GM12878 (cell line): ENCODE measurements around the gene MMP7. TPM values are rescaled to one million over a fixed set of nuclear protein-coding genes. Genes with fewer than 3 reads are reported as not detected.

Experiments used
- ATF2 ChIP-seq: IDR thresholded peaks from 2 replicates; pipeline ENCODE4 v1.6.1; 2012; ENCODE audit warnings: low read length, inconsistent platforms
- CHD2 ChIP-seq: IDR thresholded peaks from 2 replicates; pipeline ENCODE4 v1.6.1; 2011; ENCODE audit warnings: low read depth, low read length, improper control_type of control experiment, borderline replicate concordance
- EGR1 ChIP-seq, 2 experiments: IDR thresholded peaks; 1 replicate in 1 of 2; 2 replicates in 1 of 2; pipeline ENCODE4 v1.6.1; 2011 to 2012; ENCODE audit warnings: low read depth in 2 of 2, low read length in 2 of 2, borderline replicate concordance in 1 of 2, mild to moderate bottlenecking in 1 of 2, moderate library complexity in 1 of 2
- HDAC2 ChIP-seq: fragments of 200-600 bp; sonication (generic); IDR thresholded peaks from 2 replicates; pipeline ENCODE4 v1.6.1; 2017
- HDGF ChIP-seq: fragments of 450-650 bp; IDR thresholded peaks from 2 replicates; pipeline ENCODE4 v1.6.1; 2016; ENCODE audit warnings: antibody characterized with exemption
- MEF2B ChIP-seq: fragments of 450-650 bp; IDR thresholded peaks from 2 replicates; pipeline ENCODE4 v1.6.1; 2018; ENCODE audit warnings: mild to moderate bottlenecking, moderate library complexity; ENCODE audit not compliant: partially characterized antibody, poor library complexity, severe bottlenecking
- MLLT1 ChIP-seq: fragments of 450-650 bp; IDR thresholded peaks from 2 replicates; pipeline ENCODE4 v1.6.1; 2016; ENCODE audit warnings: mild to moderate bottlenecking
- NR2C1 ChIP-seq: fragments of 450-650 bp; IDR thresholded peaks from 2 replicates; pipeline ENCODE4 v1.6.1; 2017; ENCODE audit warnings: antibody characterized with exemption, mild to moderate bottlenecking, moderate library complexity
- POLR2AphosphoS2 ChIP-seq: IDR thresholded peaks from 2 replicates; pipeline ENCODE4 v1.6.1; 2011; ENCODE audit warnings: low read depth, mild to moderate bottlenecking, low read length, improper control_type of control experiment, moderate library complexity
- POU2F2 ChIP-seq: IDR thresholded peaks from 3 replicates; pipeline ENCODE4 v1.6.1; 2011; ENCODE audit warnings: low read depth, mild to moderate bottlenecking, low read length, borderline replicate concordance
- RELA ChIP-seq: fragments of 450-650 bp; IDR thresholded peaks from 2 replicates; pipeline ENCODE4 v1.8.0; 2014; ENCODE audit warnings: borderline replicate concordance; ENCODE audit not compliant: partially characterized antibody
- SKIL ChIP-seq: fragments of 450-650 bp; IDR thresholded peaks from 2 replicates; pipeline ENCODE4 v1.6.1; 2017; ENCODE audit warnings: mild to moderate bottlenecking, low read depth, inconsistent platforms; ENCODE audit not compliant: poor library complexity, severe bottlenecking
- SREBF2 ChIP-seq: IDR thresholded peaks from 2 replicates; pipeline ENCODE4 v1.6.1; 2012; ENCODE audit warnings: mild to moderate bottlenecking, low read length
- TBL1XR1 ChIP-seq: IDR thresholded peaks from 2 replicates; pipeline ENCODE4 v1.6.1; 2012; ENCODE audit warnings: low read depth, low read length, improper control_type of control experiment
- TCF3 ChIP-seq: IDR thresholded peaks from 2 replicates; pipeline ENCODE4 v1.6.1; 2012; ENCODE audit warnings: low read depth, mild to moderate bottlenecking, low read length, borderline replicate concordance; ENCODE audit not compliant: insufficient read depth
- USF1 ChIP-seq: IDR thresholded peaks from 2 replicates; pipeline ENCODE4 v1.6.1; 2011; ENCODE audit warnings: borderline replicate concordance, low read depth, mild to moderate bottlenecking, moderate library complexity, mixed read lengths, low read length; ENCODE audit not compliant: insufficient read depth; ENCODE audit errors: extremely low read length
- ZBTB4 ChIP-seq: fragments of 450-650 bp; formaldehyde crosslinking; IDR thresholded peaks from 2 replicates; pipeline ENCODE4 v1.4.0; 2022; ENCODE audit warnings: mild to moderate bottlenecking, moderate library complexity
- ZNF207 ChIP-seq: fragments of 450-650 bp; IDR thresholded peaks from 2 replicates; pipeline ENCODE4 v1.6.1; 2014; ENCODE audit warnings: antibody characterized with exemption, mild to moderate bottlenecking, borderline replicate concordance
- ZNF217 ChIP-seq: fragments of 450-650 bp; IDR thresholded peaks from 2 replicates; pipeline ENCODE4 v1.6.1; 2017; ENCODE audit warnings: antibody characterized with exemption, mild to moderate bottlenecking
- polyA plus RNA-seq, 11 experiments: library from polyadenylated mRNA; depleted of rRNA in 4 of 11; unstranded in 6 of 11; stranded (reverse) in 5 of 11; fragments of >200 nt; fragmentation: Nextera tagmentation in 4 of 11; fragmentation: Illumina TruSeq in 1 of 11; extraction: Ambion mirVana in 4 of 11; extraction: Trizol in 1 of 11; gene quantifications; 1 replicate in 1 of 11; 2 replicates in 10 of 11; pipeline versions ENCODE4 v1.2.1 to v1.2.3, GENCODE V29; 2011 to 2016; ENCODE audit warnings: inconsistent platforms in 2 of 11, missing spikeins in 2 of 11, low read depth in 1 of 11
- total RNA-seq, 4 experiments: library from RNA; depleted of rRNA in 3 of 4; stranded (reverse); fragments of >200 nt in 3 of 4; fragmentation: Illumina TruSeq in 1 of 4; extraction: Trizol in 1 of 4; gene quantifications; 2 replicates each; pipeline versions ENCODE4 v1.2.1 to v1.2.3, GENCODE V29; 2013 to 2021

Gene MMP7
- total and polyA plus RNA-seq, 10 of the 15 experiments (the other 5 are each of a cell fraction or from before 2014, with no cell fraction given) = 0.63 to 18.0 (median 1.1) TPM

GRCh38 chr11:102546923-102547471 is 16.4 kb upstream of the MMP7 start (continued):
- TF ChIP-seq MLLT1 (peak; percentile 95), MEF2B (peak; percentile 99), TBL1XR1 (peak; percentile 96), TCF3 (no peak), SKIL (peak; percentile 95), ZBTB4 (CRISPR knock-in tag) (no peak), ZNF207 (no peak; the same call in 1 of the 2 replicates), CHD2 (peak; percentile 81; the same call in 1 of the 2 replicates), NR2C1 (no peak; the same call in 1 of the 2 replicates), RELA (peak; percentile 90), POU2F2 (peak; percentile 81; the same call in 1 of the 3 replicates), ATF2 (peak; percentile 95), POLR2AphosphoS2 (no peak), USF1 (no peak), ZNF217 (peak; percentile 83; the same call in 1 of the 2 replicates), HDAC2 (no peak), EGR1 (IDR thresholded peaks at IDR 0.05; ENCODE audit: borderline replicate concordance in 1 of 2, low read depth in 2 of 2, low read length in 2 of 2) (peak in 1 of 2 experiments; percentile 43; a peak in 1 of 3 replicates), HDGF (0 out of 2 replicates have a peak, but pooled peaks have one; percentile 20), SREBF2 (no peak)
